GM18502 (cell line): Measurements from ENCODE around the gene BCAR3.

Experiments used
- ATAC-seq: cut with Tn5 transposase; IDR thresholded peaks from one replicate; pipeline ENCODE4 v1.9.1; 2021; ENCODE audit warnings: mild to moderate bottlenecking; ENCODE audit not compliant: unreplicated experiment, poor library complexity

Gene BCAR3

GRCh38 chr1:93585059-93585966 is 96.3 kb downstream of the BCAR3 start:
- no peak for ATAC-seq

DNA sequence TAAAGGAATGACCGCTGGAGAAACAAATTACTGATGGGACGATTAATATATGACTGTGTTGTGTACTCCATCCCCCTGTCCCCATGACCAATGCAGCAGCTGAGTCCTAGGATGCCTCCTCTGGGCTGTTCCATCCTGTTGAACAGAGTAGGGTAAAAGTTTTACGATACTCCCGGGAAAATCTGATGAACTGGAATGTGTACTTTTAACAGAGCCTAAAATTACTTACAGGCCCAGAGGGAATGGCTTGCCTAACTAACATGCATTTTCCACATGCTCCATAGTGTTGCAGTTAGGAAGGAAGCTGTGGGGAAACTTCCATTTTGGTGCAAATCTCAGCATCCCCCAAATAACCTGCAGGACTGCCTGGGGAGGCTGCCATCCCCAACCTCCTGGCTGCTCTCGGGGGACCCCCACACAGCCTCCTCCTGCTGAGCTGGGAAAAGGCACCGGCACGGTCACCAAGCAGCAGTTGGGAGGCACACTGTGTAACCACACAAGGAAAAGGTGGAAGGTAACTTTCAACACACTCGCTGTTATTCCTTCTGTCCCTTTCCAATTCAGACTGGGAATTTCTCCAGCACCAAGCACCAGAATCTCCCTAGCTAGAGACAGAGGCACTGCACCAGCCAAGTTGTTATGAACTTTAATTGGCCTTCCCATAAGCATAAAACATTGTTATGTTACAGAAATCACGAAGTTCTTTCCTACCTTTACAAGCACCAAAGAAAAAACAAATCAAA is 97.2 kb downstream of the BCAR3 start:
- ATAC-seq = no peak

DNA sequence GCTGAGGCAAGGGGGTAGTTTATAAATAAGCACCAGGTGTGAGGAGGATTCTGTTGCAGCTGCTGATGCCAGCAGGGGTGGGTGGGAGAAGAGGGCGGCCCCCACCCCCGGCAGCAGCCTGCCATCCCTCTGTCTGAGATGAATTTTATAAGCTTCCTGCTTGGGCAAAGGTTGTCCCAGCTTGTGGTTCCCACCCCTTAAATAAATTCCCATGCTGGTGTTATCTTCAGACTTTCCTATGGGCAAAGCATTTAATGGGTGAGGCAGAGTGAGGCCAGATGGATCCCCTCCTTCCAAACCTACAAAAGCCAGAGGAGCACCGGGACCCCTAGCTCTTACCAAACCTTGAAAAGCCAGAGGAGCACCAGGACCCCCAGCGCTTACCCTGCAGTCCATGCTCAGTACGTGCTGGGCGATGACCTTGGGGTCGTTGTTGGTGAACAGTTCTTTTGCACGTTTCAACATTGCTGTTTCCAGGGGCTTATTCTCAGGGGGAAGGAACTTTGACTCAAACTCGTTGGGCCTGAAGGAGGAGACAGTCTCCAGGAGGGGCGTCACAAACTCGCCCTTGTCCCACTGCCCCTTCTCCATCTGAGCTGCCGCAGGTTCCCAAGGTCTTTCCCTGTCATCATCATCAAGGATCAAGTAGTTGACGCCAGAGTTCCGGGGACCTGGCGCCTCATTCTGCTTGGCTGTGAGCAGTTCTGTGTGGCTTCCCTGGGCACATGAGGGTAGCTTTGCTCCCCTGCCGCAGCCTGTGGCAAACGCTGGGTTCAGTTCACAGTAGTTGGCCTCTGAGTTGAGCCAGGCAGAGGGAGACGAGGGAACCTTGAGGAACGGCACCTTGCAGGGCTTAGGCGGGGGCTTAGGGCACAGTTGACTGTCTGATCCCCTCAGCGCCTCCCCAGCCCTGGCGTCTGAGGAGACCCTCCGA is 99.5 kb downstream of the BCAR3 start:
- ATAC-seq = no peak

GRCh38 chr1:93579891-93580290 is 101.7 kb downstream of the BCAR3 start:
- ATAC-seq = no peak

- ATAC-seq = no peak
Observed at GRCh38 chr1:93578911-93579825, 102.5 kb downstream of the BCAR3 start.

- no peak for ATAC-seq
Observed at GRCh38 chr1:93578433-93578830, 103.2 kb downstream of the BCAR3 start.

DNA sequence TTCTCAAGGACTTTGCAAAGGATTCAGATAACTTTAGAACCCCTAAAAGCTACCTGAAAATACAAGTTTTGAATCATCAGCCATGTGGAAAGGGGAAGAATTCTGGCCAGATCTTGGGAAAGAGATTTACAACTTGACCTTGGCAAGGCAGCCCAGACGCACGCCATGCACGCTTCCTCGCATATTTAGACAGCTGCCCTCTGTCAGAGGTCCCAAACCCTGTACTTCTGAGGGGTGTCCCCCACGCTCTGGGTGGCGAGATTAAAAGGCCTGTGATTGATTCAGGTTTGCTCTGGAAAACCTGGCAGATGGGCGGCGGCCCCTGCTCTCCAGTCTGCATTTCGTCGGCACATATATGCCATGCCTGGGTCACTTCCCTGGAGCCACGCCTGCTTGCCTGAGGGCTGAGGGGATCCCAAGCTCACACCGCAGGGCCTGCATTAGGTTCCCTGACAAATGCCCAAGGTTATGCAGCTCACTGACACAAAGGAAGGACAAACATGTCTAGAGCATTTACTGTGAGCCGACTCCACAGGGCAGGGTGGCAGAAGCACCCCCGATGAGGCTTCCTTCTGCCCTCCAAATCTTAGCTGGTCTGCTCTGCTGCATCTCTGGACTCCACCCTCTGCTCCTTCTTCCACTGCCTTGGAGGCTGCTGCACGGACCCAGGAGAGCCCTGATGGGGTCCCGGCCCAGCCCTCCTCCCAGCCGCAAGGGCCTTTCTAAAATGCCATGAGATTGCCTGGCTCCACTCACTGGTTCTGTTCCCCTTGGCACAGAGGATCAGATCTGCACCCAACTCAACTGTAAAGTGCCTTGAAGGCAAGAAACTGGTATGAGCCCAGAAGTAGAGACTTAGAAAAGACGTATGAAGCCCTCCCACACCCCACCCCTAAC is 103.9 kb downstream of the BCAR3 start:
- no peak for ATAC-seq

GRCh38 chr1:93576746-93577145 is 104.9 kb downstream of the BCAR3 start:
- no peak for ATAC-seq

DNA sequence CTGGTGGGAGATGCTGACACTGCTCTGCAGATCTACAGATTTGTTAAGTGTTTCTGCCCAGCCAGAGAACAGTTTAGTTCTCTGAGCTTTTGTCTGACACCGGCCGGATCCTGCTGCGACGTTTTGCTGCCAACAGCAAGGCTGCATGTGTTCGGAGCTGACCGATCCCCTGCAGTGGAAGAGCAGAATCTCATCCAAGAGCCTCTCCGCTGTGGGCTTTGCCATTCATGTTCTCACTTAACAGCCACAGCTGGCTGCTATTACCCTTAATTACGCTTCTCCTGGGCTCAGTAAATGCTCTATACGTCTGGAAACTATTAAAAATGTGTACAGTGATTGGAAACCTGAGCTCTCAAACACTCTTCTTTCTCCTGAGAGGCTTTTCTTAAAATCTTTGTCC is 105.3 kb downstream of the BCAR3 start:
- ATAC-seq = no peak

DNA sequence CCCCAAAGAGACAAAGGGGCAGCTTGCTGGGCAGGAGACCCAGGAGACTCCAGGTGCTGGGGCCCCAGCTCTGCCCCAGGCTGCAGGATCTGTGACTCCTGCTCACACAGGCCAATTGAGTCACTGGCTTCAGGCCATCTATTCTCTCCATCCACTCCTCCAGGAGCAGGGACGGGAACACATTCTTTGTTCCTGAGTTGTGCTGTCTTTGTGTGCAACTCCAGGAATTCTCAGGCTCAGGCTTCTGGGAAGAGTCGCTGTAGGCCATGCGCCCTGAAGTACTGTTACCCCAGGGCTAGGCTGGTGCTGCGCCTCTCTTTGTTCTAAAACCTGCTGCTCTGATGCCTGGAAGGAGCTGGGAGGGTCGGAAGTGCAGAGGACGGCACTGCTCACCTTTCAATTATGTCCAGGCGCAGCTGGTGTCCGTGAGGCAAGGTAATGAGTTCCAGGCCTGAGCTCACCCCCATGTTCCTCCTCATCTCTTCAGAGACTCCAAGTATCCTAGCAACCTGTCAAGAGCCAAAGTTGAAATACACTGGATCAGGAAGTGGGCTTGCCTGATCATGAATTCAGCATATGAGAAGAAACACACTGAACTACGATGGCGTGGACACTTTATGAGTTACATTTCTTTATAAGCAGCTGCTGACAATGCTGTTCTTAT is 105.9 kb downstream of the BCAR3 start:
- ATAC-seq = no peak

- no peak for ATAC-seq
Observed at GRCh38 chr1:93574991-93575390, 106.6 kb downstream of the BCAR3 start.

- no peak for ATAC-seq
Observed at GRCh38 chr1:93574511-93574910, 107.1 kb downstream of the BCAR3 start.

DNA sequence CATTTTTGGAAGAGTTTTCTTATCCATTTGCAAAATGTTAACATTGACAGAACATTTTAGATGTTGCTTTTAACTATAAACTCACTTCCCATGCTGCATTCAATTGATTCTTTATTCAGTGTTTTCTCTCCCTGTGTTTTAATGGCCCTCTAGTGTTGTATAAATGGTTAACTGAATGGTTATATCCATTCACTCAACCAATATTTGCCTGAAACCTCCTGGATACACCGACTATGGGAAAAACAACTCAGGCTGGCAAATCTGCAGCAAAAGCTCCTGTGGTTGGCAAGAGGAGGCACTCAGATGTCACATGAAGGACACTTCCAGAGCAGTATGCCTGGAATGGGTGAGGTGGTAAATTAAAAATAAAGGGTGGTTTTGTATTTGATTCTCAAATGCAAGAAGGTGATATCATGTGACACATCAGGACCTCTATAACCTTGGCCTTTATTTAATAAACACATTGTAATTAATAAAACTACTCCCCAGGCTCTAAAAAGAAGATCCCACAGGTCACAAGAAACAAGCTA is 107.6 kb downstream of the BCAR3 start:
- no peak for ATAC-seq

DNA sequence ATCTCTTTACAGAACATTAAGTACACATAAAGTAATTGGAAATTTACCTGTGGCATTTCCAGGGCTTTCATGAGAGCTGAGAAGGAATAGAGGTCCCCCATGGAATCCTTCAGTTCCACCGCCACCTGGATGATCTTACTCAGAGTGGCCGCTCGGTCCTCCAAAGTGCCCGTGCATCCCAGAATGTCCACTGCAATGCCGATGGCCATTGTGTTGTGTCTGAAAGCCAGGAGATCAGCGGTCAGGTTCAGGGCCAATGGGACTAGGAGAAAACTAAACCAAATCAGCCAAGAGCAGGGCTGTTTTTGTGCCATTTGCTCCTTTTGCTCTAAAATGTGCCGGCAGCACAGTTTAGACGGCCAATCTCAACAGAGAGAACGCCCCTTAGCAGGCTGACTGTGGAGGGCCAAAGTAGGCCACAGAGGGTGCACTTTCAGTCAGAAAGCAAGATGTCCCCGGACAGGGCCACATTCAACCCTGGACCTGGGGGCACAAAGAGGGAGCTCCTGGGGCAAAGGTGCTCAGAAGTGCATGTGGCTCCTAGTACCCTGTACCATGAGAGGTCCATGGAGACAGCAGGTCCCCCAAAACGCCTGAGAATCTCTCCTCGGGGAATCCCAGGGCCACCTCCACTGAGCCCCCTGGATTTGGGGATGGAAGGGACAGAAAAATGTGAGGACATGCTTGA is 109.9 kb downstream of the BCAR3 start:
- ATAC-seq = no peak

- ATAC-seq = no peak
Observed at GRCh38 chr1:93569489-93569888, 112.1 kb downstream of the BCAR3 start.

GRCh38 chr1:93567255-93567918 is 114.2 kb downstream of the BCAR3 start:
- ATAC-seq = no peak

GRCh38 chr1:93566227-93566626 is 115.4 kb downstream of the BCAR3 start:
- no peak for ATAC-seq
